ENCODE data around the gene ATP6V0A1. TPM values are rescaled to one million over a fixed set of nuclear protein-coding genes. Genes with fewer than 3 reads are reported as not detected.

ATP6V0A1 gene
- total and polyA plus RNA-seq, 2 of the 4 experiments (the other 2 are of a cell fraction): 18.8 to 34.0 TPM

DNA sequence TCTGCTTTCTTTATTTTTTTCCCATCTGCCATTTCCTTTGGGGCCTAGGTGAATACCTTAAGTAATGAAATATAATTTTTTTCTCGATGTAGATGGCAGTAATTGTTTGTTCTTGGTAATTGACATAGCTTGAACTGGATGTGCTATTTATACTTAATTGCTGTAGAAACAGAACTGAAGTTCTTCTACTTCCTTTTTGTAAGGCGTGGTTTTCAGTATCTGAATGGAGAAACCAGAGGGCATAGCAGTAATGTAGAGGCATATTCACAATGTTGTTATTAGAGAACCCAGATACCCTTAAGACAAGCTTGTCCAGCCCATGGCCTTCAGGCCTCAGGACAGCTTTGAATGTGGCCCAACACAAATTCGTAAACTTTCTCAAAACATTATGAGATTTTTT, 16.4 kb downstream of the ATP6V0A1 start:
- Histone ChIP-seq H2AK9ac (replicated peaks; ENCODE audit: low read depth, low read length, poor library complexity) (no peak overlapping the region), H3K56ac (ENCODE audit: extremely low read depth, insufficient read depth, low read length) (no peak overlapping the region), H3K9me3 (ENCODE audit: control insufficient read depth, insufficient read depth, low read length) (no peaks in the 10 kb centered on the region), H2BK20ac (ENCODE audit: low read depth, low read length) (no peak overlapping the region), H4K91ac (ENCODE audit: insufficient read depth, low read depth, low read length) (no peak overlapping the region), H3K4me2 (ENCODE audit: low read depth, low read length) (no peak overlapping the region), H3K4ac (ENCODE audit: low read depth, low read length) (no peak overlapping the region), H3K23ac (ENCODE audit: low read depth, low read length) (no peak overlapping the region), H3K18ac (ENCODE audit: low read depth, low read length) (no peak overlapping the region), H3K79me1 (ENCODE audit: low read depth in 1 of 2, low read length in 2 of 2) (peaks cover 3 to 15% of the 10 kb centered on the region in 2 experiments; a peak in 3 of 4 replicates), H2BK120ac (ENCODE audit: low read depth, low read length) (no peak overlapping the region), H4K8ac (ENCODE audit: low read depth in 2 of 2, low read length in 2 of 2) (no peak overlapping the region), H3K27me3 (ENCODE audit: control insufficient read depth, insufficient read depth, low read length) (no peaks in the 10 kb centered on the region), H3K4me3 (ENCODE audit: insufficient read depth, low read depth, low read length) (no peak overlapping the region), H2BK15ac (ENCODE audit: low read depth, low read length) (no peak overlapping the region), H3K9ac (ENCODE audit: low read depth, low read length) (no peak overlapping the region), H3K14ac (replicated peaks; ENCODE audit: low read depth, low read length) (no peak overlapping the region), H2BK5ac (ENCODE audit: low read depth, low read length, poor library complexity, severe bottlenecking) (no peak overlapping the region), H2AFZ (replicated peaks; ENCODE audit: low read length, poor library complexity) (no peak overlapping the region), H3K36me3 (ENCODE audit: control insufficient read depth, insufficient read depth, low read length) (peaks cover 27% of the 10 kb centered on the region), H3K9me1 (ENCODE audit: insufficient read depth, low read length) (no peaks in the 10 kb centered on the region; the same call in 1 of the 2 replicates), H3K4me1 (ENCODE audit: control insufficient read depth, insufficient read depth, low read length) (no peaks in the 10 kb centered on the region; the same call in 1 of the 2 replicates), H3K27ac (ENCODE audit: insufficient read depth, low read length) (no peak overlapping the region), H2AK5ac (ENCODE audit: low read depth, low read length) (no peak overlapping the region), H4K20me1 (ENCODE audit: insufficient read depth, low read length) (0 out of 2 replicates have a peak, but pooled peaks cover 8% of the 10 kb centered on the region), H4K5ac (ENCODE audit: low read depth, low read length) (no peak overlapping the region)
- TF ChIP-seq, protein P1, sequence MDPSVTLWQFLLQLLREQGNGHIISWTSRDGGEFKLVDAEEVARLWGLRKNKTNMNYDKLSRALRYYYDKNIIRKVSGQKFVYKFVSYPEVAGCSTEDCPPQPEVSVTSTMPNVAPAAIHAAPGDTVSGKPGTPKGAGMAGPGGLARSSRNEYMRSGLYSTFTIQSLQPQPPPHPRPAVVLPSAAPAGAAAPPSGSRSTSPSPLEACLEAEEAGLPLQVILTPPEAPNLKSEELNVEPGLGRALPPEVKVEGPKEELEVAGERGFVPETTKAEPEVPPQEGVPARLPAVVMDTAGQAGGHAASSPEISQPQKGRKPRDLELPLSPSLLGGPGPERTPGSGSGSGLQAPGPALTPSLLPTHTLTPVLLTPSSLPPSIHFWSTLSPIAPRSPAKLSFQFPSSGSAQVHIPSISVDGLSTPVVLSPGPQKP (IDR thresholded peaks at IDR 0.05; ENCODE audit: borderline replicate concordance, low read depth, low read length): no peak
- TF ChIP-seq FOS (IDR thresholded peaks at IDR 0.05; ENCODE audit: low read depth, low read length): no peak
- TF ChIP-seq NFE2L2 (IDR thresholded peaks at IDR 0.05; ENCODE audit: low read depth, low read length): no peak
- TF ChIP-seq, protein P2, sequence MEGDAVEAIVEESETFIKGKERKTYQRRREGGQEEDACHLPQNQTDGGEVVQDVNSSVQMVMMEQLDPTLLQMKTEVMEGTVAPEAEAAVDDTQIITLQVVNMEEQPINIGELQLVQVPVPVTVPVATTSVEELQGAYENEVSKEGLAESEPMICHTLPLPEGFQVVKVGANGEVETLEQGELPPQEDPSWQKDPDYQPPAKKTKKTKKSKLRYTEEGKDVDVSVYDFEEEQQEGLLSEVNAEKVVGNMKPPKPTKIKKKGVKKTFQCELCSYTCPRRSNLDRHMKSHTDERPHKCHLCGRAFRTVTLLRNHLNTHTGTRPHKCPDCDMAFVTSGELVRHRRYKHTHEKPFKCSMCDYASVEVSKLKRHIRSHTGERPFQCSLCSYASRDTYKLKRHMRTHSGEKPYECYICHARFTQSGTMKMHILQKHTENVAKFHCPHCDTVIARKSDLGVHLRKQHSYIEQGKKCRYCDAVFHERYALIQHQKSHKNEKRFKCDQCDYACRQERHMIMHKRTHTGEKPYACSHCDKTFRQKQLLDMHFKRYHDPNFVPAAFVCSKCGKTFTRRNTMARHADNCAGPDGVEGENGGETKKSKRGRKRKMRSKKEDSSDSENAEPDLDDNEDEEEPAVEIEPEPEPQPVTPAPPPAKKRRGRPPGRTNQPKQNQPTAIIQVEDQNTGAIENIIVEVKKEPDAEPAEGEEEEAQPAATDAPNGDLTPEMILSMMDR (conservative IDR thresholded peaks at IDR 0.05; ENCODE audit: low read depth, low read length): no peak
- TF ChIP-seq MXI1 (IDR thresholded peaks at IDR 0.05; ENCODE audit: borderline replicate concordance, low read depth, low read length): no peak
- TF ChIP-seq POLR2A (IDR thresholded peaks at IDR 0.05; ENCODE audit: low read depth, low read length): no peak
- TF ChIP-seq, protein P3, sequence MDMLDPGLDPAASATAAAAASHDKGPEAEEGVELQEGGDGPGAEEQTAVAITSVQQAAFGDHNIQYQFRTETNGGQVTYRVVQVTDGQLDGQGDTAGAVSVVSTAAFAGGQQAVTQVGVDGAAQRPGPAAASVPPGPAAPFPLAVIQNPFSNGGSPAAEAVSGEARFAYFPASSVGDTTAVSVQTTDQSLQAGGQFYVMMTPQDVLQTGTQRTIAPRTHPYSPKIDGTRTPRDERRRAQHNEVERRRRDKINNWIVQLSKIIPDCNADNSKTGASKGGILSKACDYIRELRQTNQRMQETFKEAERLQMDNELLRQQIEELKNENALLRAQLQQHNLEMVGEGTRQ (IDR thresholded peaks at IDR 0.05; ENCODE audit: low read depth, low read length): no peak
- TF ChIP-seq RFX5 (IDR thresholded peaks at IDR 0.05; ENCODE audit: low read depth, low read length): no peak
- TF ChIP-seq RAD21 (IDR thresholded peaks at IDR 0.05; ENCODE audit: low read length): no peak
- no peak for TF ChIP-seq RCOR1 (IDR thresholded peaks at IDR 0.05; ENCODE audit: insufficient replicate concordance, low read length)
- no peak for TF ChIP-seq CEBPB (IDR thresholded peaks at IDR 0.05; ENCODE audit: low read depth, low read length)
- no peak for TF ChIP-seq BHLHE40 (IDR thresholded peaks at IDR 0.05; ENCODE audit: low read depth, low read length)
- no peak for TF ChIP-seq CHD1 (IDR thresholded peaks at IDR 0.05; ENCODE audit: low read depth, low read length)
- TF ChIP-seq MAZ (IDR thresholded peaks at IDR 0.05; ENCODE audit: borderline replicate concordance, low read depth, low read length): no peak
- in situ Hi-C loops (cut with MboI; ENCODE audit: low sequenced_read_pairs): no loop called here
- dilution Hi-C loops (cut with HindIII; ENCODE audit: low sequenced_read_pairs, unreplicated experiment): no loop called here
- ATAC-seq (ENCODE audit: low read depth) (no peak), DNase-seq (no peak)
- WGBS, 2 experiments (ENCODE audit: extremely low coverage in 2 of 2, insufficient read length in 1 of 2): no CpG with 5 or more reads among the region's 3 CpGs
- intact Hi-C loops (cut with micrococcal nuclease): no loop called here
- ChIA-PET POLR2A (ENCODE audit: unreplicated experiment) (interaction anchor here (0.6 kb wide), 2 partner anchors 55 to 90 kb away, joined by 3 to 4 read pairs; no protein-coding TSS in a partner anchor), CTCF (no interaction called here)
- no TSS peak for BruUV-seq (replicated peaks)

Measured in IMR-90 (cell line).